ENCODE measurements around the gene MAP2.

Gene MAP2

GRCh38 chr2:209753020-209753419, 329.2 kb downstream of the MAP2 start:
- DNase-seq, result no peak
- H3K36me3 ChIP-seq, result no peaks in the 10 kb centered on the region
- no peak overlapping the region for H3K27ac ChIP-seq
- no peaks in the 10 kb centered on the region for H3K27me3 ChIP-seq (ENCODE audit: insufficient read depth, low read depth, severe bottlenecking)
- TF ChIP-seq CTCF (IDR thresholded peaks at IDR 0.05; ENCODE audit: low read depth, low read length), result no peak
- no peaks in the 10 kb centered on the region for H3K9me3 ChIP-seq (ENCODE audit: severe bottlenecking)
- no peak overlapping the region for H3K4me3 ChIP-seq (ENCODE audit: low read depth, low read length)

GRCh38 chr2:209757163-209757562, 333.3 kb downstream of the MAP2 start:
- no peak for TF ChIP-seq CTCF (IDR thresholded peaks at IDR 0.05; ENCODE audit: low read depth, low read length)
- H3K27me3 ChIP-seq (ENCODE audit: insufficient read depth, low read depth, severe bottlenecking), result no peaks in the 10 kb centered on the region
- H3K36me3 ChIP-seq, result no peaks in the 10 kb centered on the region
- H3K27ac ChIP-seq, result no peak overlapping the region
- H3K9me3 ChIP-seq (ENCODE audit: severe bottlenecking), result no peaks in the 10 kb centered on the region
- DNase-seq, result no peak
- no peak overlapping the region for H3K4me3 ChIP-seq (ENCODE audit: low read depth, low read length)

- Histone ChIP-seq H3K4me3 (ENCODE audit: low read depth, low read length) (no peak overlapping the region), H3K27me3 (ENCODE audit: insufficient read depth, low read depth, severe bottlenecking) (no peaks in the 10 kb centered on the region), H3K36me3 (no peaks in the 10 kb centered on the region), H3K9me3 (ENCODE audit: severe bottlenecking) (no peaks in the 10 kb centered on the region), H3K27ac (no peak overlapping the region)
- no peak for DNase-seq
- no peak for TF ChIP-seq CTCF (IDR thresholded peaks at IDR 0.05; ENCODE audit: low read depth, low read length)
These were observed 337.7 kb downstream of the MAP2 start for GRCh38 chr2:209761566-209761965.

- no peaks in the 10 kb centered on the region for H3K27me3 ChIP-seq (ENCODE audit: insufficient read depth, low read depth, severe bottlenecking)
- DNase-seq, result no peak
- H3K9me3 ChIP-seq (ENCODE audit: severe bottlenecking), result no peaks in the 10 kb centered on the region
- no peaks in the 10 kb centered on the region for H3K36me3 ChIP-seq
- TF ChIP-seq CTCF (IDR thresholded peaks at IDR 0.05; ENCODE audit: low read depth, low read length), result no peak
- no peak overlapping the region for H3K27ac ChIP-seq
- H3K4me3 ChIP-seq (ENCODE audit: low read depth, low read length), result no peak overlapping the region
These were observed 338.7 kb downstream of the MAP2 start for GRCh38 chr2:209762563-209762962.

GRCh38 chr2:209763106-209763505, 339.3 kb downstream of the MAP2 start:
- Histone ChIP-seq H3K36me3 (no peaks in the 10 kb centered on the region), H3K27ac (no peak overlapping the region), H3K4me3 (ENCODE audit: low read depth, low read length) (no peak overlapping the region), H3K27me3 (ENCODE audit: insufficient read depth, low read depth, severe bottlenecking) (no peaks in the 10 kb centered on the region), H3K9me3 (ENCODE audit: severe bottlenecking) (no peaks in the 10 kb centered on the region)
- TF ChIP-seq CTCF (IDR thresholded peaks at IDR 0.05; ENCODE audit: low read depth, low read length), result no peak
- DNase-seq, result no peak

- no peak overlapping the region for H3K4me3 ChIP-seq (ENCODE audit: low read depth, low read length)
- no peak for DNase-seq
- no peaks in the 10 kb centered on the region for H3K36me3 ChIP-seq
- no peaks in the 10 kb centered on the region for H3K9me3 ChIP-seq (ENCODE audit: severe bottlenecking)
- no peak for TF ChIP-seq CTCF (IDR thresholded peaks at IDR 0.05; ENCODE audit: low read depth, low read length)
- no peaks in the 10 kb centered on the region for H3K27me3 ChIP-seq (ENCODE audit: insufficient read depth, low read depth, severe bottlenecking)
- H3K27ac ChIP-seq, result no peak overlapping the region
These were observed 342.8 kb downstream of the MAP2 start for GRCh38 chr2:209766613-209767012.
